Activated CD8-positive, alpha-beta T cell treated with anti-CD3 and anti-CD28 coated beads for 36 hours (primary cell): ENCODE data around the gene CHL1. TPM values are rescaled to one million over a fixed set of nuclear protein-coding genes. Genes with fewer than 3 reads are reported as not detected.

ENCODE experiments used
- ATAC-seq: fragments of 200-7000 bp; cut with Tn5 transposase; one replicate; pipeline ENCODE4 v1.10.0; 2021; ENCODE audit warnings: mild to moderate bottlenecking, moderate library complexity
- CTCF ChIA-PET: fragments of 350-600 bp; sonication (Branson Sonifier 250); formaldehyde crosslinking; loops from one replicate; lab custom pipeline; 2021; ENCODE audit warnings: antibody characterized with exemption; lab: Charles Lee
- POLR2A ChIA-PET: fragments of 350-600 bp; sonication (Branson Sonifier 250); formaldehyde crosslinking; loops from one replicate; lab custom pipeline; 2021; ENCODE audit warnings: antibody characterized with exemption; lab: Charles Lee
- DNase-seq: peaks from one replicate; pipeline ENCODE4 v3.0.0-alpha.2; 2020
- H3K27ac Mint-ChIP-seq: one replicate; pipeline ENCODE4 v1.8.0; 2021; ENCODE audit warnings: mild to moderate bottlenecking, mixed read lengths
- H3K27me3 Mint-ChIP-seq: one replicate; pipeline ENCODE4 v1.8.0; 2021; ENCODE audit warnings: mixed read lengths
- H3K36me3 Mint-ChIP-seq: one replicate; pipeline ENCODE4 v1.8.0; 2021; ENCODE audit warnings: low read depth, mixed read lengths
- H3K4me1 Mint-ChIP-seq: one replicate; pipeline ENCODE4 v1.8.0; 2021; ENCODE audit warnings: low read depth, mixed read lengths
- H3K4me3 Mint-ChIP-seq: one replicate; pipeline ENCODE4 v1.8.0; 2021; ENCODE audit warnings: mild to moderate bottlenecking, moderate library complexity, mixed read lengths
- H3K9me3 Mint-ChIP-seq: one replicate; pipeline ENCODE4 v1.8.0; 2021; ENCODE audit warnings: mixed read lengths
- CTCF ChIP-seq: fragments of 200-600 bp; IDR thresholded peaks from one replicate; pipeline ENCODE4 v1.8.0; 2022; ENCODE audit warnings: antibody characterized with exemption, mild to moderate bottlenecking
- intact Hi-C: fragments of 100-400 bp; cut with micrococcal nuclease; formaldehyde crosslinking; loops from one replicate; pipeline ENCODE4 v1.10.0; 2022
- total RNA-seq, 2 experiments: library from RNA; stranded (reverse); gene quantifications; one replicate each; pipeline ENCODE4 v1.2.3, GENCODE V29; 2021

CHL1 gene
- total RNA-seq, 2 experiments from 2014 or later: not detected

DNA sequence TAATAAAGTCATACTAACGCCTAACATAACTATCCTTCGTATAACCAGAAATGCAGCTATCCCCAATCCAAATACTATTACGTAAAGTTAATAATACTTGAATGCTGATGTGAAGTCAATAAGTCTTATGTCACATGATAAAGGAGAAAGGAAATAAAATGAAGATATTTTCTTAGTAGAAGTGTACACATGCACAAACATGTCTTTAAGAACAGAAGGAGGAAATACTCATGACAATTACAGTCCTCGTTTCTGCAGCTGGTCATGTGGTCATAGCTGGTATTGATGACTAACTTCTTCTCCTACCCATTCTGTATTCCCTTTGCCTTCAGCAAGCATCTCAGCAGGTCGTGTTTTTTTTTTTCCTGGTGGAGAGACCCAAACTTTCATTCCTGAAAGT is 244.3 kb downstream of the CHL1 start:
- H3K27me3 Mint-ChIP-seq: no peaks in the 10 kb centered on the region
- no peak overlapping the region for H3K4me3 Mint-ChIP-seq
- no peak overlapping the region for H3K27ac Mint-ChIP-seq
- no peaks in the 10 kb centered on the region for H3K4me1 Mint-ChIP-seq
- no peak for DNase-seq
- no peaks in the 10 kb centered on the region for H3K36me3 Mint-ChIP-seq
- H3K9me3 Mint-ChIP-seq: peaks cover 7% of the 10 kb centered on the region
- intact Hi-C loops: no loop called here
- TF ChIP-seq CTCF: no peak
- no peak for ATAC-seq
- CTCF ChIA-PET: no interaction called here
- POLR2A ChIA-PET: no interaction called here

- Mint-ChIP-seq H3K27ac (no peak overlapping the region), H3K9me3 (peaks cover 6% of the 10 kb centered on the region), H3K4me3 (no peak overlapping the region), H3K4me1 (no peaks in the 10 kb centered on the region), H3K27me3 (no peaks in the 10 kb centered on the region), H3K36me3 (no peaks in the 10 kb centered on the region)
- ATAC-seq (no peak), DNase-seq (no peak)
- TF ChIP-seq CTCF: no peak
- ChIA-PET CTCF (interaction anchor here (1.2 kb wide), 1 partner anchor 22 kb away, joined by 3 read pairs; no protein-coding TSS in a partner anchor), POLR2A (no interaction called here)
- intact Hi-C loops: no loop called here
Observed at GRCh38 chr3:445960-446359, 249.4 kb downstream of the CHL1 start.

DNA sequence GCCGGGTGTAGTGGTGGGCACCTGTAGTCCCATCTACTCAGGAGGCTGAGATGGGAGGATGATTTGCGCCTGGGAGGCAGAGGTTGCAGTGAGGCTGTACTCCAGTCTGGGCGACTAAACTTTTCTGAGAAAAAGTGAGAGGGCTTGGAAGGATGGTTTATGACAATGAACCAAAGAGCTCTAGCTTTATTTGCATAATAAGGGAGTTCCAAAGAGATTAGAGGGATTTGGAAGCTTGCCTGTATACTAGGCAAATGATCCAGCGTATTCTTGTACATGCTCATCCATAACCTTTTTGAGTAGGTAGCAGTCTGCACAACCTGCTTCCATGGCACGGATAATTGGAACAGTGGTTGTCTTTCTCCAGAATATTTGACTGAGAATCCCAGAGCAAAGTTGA is 251.1 kb downstream of the CHL1 start:
- TF ChIP-seq CTCF: no peak
- Mint-ChIP-seq H3K27me3 (no peaks in the 10 kb centered on the region), H3K36me3 (no peaks in the 10 kb centered on the region), H3K9me3 (peaks cover 6% of the 10 kb centered on the region), H3K27ac (no peak overlapping the region), H3K4me1 (no peaks in the 10 kb centered on the region), H3K4me3 (no peak overlapping the region)
- DNase-seq (no peak), ATAC-seq (no peak)
- CTCF ChIA-PET: interaction anchor here (0.6 kb wide), 1 partner anchor 19 kb away, joined by 3 read pairs; no protein-coding TSS in a partner anchor
- intact Hi-C loops: no loop called here
- POLR2A ChIA-PET: no interaction called here

GRCh38 chr3:449711-450110 is 253.1 kb downstream of the CHL1 start:
- ChIA-PET CTCF (no interaction called here), POLR2A (no interaction called here)
- no peak for ATAC-seq
- no peak overlapping the region for H3K4me3 Mint-ChIP-seq
- H3K27ac Mint-ChIP-seq: no peak overlapping the region
- H3K27me3 Mint-ChIP-seq: no peaks in the 10 kb centered on the region
- H3K4me1 Mint-ChIP-seq: no peaks in the 10 kb centered on the region
- no peak for TF ChIP-seq CTCF
- H3K36me3 Mint-ChIP-seq: no peaks in the 10 kb centered on the region
- intact Hi-C loops: no loop called here
- DNase-seq: no peak
- H3K9me3 Mint-ChIP-seq: peaks cover 3% of the 10 kb centered on the region

GRCh38 chr3:452221-452620 is 255.7 kb downstream of the CHL1 start:
- H3K4me3 Mint-ChIP-seq: no peak overlapping the region
- ChIA-PET POLR2A (no interaction called here), CTCF (no interaction called here)
- H3K9me3 Mint-ChIP-seq: no peaks in the 10 kb centered on the region
- ATAC-seq (no peak), DNase-seq (no peak)
- intact Hi-C loops: no loop called here
- no peak overlapping the region for H3K27ac Mint-ChIP-seq
- TF ChIP-seq CTCF: no peak
- no peaks in the 10 kb centered on the region for H3K4me1 Mint-ChIP-seq
- H3K36me3 Mint-ChIP-seq: no peaks in the 10 kb centered on the region
- H3K27me3 Mint-ChIP-seq: no peaks in the 10 kb centered on the region
